PC-9 (cell line): ENCODE results near the gene GTF3C2. TPM values are rescaled to one million over a fixed set of nuclear protein-coding genes. Genes with fewer than 3 reads are reported as not detected.

Source experiments
- BruUV-seq: library from RNA; stranded (reverse); fragments of 400-500 nt; replicated peaks from 2 replicates; lab custom pipeline; 2021; lab: Mats Ljungman, UMichigan
- CTCF ChIA-PET: fragments of 300-600 bp; sonication (Branson Sonifier 250); formaldehyde crosslinking; loops from one replicate; lab custom pipeline; 2022; ENCODE audit warnings: antibody characterized with exemption; lab: Charles Lee
- POLR2A ChIA-PET: fragments of 300-600 bp; sonication (Branson Sonifier 250); formaldehyde crosslinking; loops from one replicate; lab custom pipeline; 2022; ENCODE audit warnings: antibody characterized with exemption; ENCODE audit not compliant: unreplicated experiment; lab: Charles Lee
- DNase-seq, 2 experiments: peaks; one replicate each; pipeline versions ENCODE4 v3.0.0 to v3.0.0-alpha.2; 2015 to 2022; ENCODE audit warnings: mixed read lengths in 1 of 2
- H2AFZ ChIP-seq: fragments of 200-600 bp; sonication (generic); 2 replicates; pipeline ENCODE4 v1.8.1; 2017; ENCODE audit warnings: antibody characterized with exemption
- H3F3A ChIP-seq: fragments of 200-600 bp; sonication (generic); 2 replicates; pipeline ENCODE4 v1.8.1; 2017; ENCODE audit warnings: antibody characterized with exemption, mild to moderate bottlenecking, low read depth; ENCODE audit not compliant: insufficient read depth
- H3K27ac ChIP-seq: fragments of 200-600 bp; sonication (generic); 2 replicates; pipeline ENCODE4 v1.6.1; 2016; ENCODE audit warnings: mixed run types
- H3K27me3 ChIP-seq: fragments of 200-600 bp; sonication (generic); 2 replicates; pipeline ENCODE4 v1.6.1; 2016; ENCODE audit warnings: low read depth, mixed run types; ENCODE audit not compliant: insufficient read depth
- H3K36me3 ChIP-seq: fragments of 200-600 bp; sonication (generic); 2 replicates; pipeline ENCODE4 v1.6.1; 2016; ENCODE audit warnings: low read depth, mixed run types
- H3K4me1 ChIP-seq: fragments of 200-600 bp; sonication (generic); replicated peaks from 2 replicates; pipeline ENCODE4 v1.6.1; 2016; ENCODE audit warnings: mixed run types; ENCODE audit not compliant: insufficient read depth
- H3K4me2 ChIP-seq: fragments of 200-600 bp; sonication (generic); 2 replicates; pipeline ENCODE4 v1.6.1; 2017; ENCODE audit warnings: mixed run types
- H3K4me3 ChIP-seq: fragments of 200-600 bp; sonication (generic); 2 replicates; pipeline ENCODE4 v1.6.1; 2016; ENCODE audit warnings: mixed run types
- H3K79me2 ChIP-seq: fragments of 200-600 bp; sonication (generic); 2 replicates; pipeline ENCODE4 v1.6.1; 2017; ENCODE audit warnings: low read depth, mixed run types
- H3K9me2 ChIP-seq: fragments of 200-600 bp; sonication (generic); 2 replicates; pipeline ENCODE4 v1.8.1; 2017; ENCODE audit warnings: mild to moderate bottlenecking; ENCODE audit not compliant: insufficient read depth
- H3K9me3 ChIP-seq: fragments of 200-600 bp; sonication (generic); 2 replicates; pipeline ENCODE4 v1.8.1; 2016; ENCODE audit warnings: low read depth; ENCODE audit not compliant: insufficient read depth
- H4K20me1 ChIP-seq: fragments of 200-600 bp; sonication (generic); 2 replicates; pipeline ENCODE4 v1.8.1; 2017; ENCODE audit not compliant: insufficient read depth
- CTCF ChIP-seq: fragments of 200-600 bp; sonication (generic); conservative IDR thresholded peaks from 2 replicates; pipeline ENCODE4 v1.6.1; 2017; ENCODE audit warnings: mixed run types, antibody characterized with exemption, mild to moderate bottlenecking, moderate library complexity
- EZH2 ChIP-seq: fragments of 200-600 bp; sonication (generic); IDR thresholded peaks from 2 replicates; pipeline ENCODE4 v1.8.0; 2017; ENCODE audit warnings: antibody characterized with exemption, low read depth
- intact Hi-C: fragments of 100-400 bp; cut with micrococcal nuclease; formaldehyde crosslinking; loops from one replicate; pipeline ENCODE4 v1.10.0; 2022; ENCODE audit not compliant: unreplicated experiment
- total RNA-seq: library from RNA; stranded (reverse); gene quantifications from 2 replicates; pipeline ENCODE4 v1.2.3, GENCODE V29; 2021

Gene GTF3C2
- total RNA-seq, 1 experiment from 2014 or later, result 69.8 TPM

DNA sequence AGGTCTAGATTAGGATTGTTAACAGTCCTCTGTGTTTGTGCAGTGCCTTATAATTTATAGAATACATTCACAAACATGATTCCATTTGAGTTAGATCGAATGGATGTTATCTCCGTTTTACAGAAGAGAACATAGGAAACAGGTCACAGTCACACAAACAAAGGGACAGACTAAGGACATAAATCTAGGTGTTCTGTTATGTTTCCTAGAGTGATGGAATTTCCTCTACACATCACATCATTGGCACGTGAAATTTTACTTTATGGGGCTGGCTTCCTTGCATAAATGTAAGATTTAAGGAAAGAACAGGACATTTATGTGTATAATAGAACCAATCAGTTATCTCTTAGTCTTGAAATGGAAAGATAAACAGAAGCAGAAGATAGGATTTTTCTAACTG lies 68.0 kb downstream of the GTF3C2 start:
- H4K20me1 ChIP-seq, result no peaks in the 10 kb centered on the region
- no peak overlapping the region for H3K4me2 ChIP-seq
- no peak overlapping the region for H3K4me3 ChIP-seq
- H3K36me3 ChIP-seq, result no peaks in the 10 kb centered on the region
- CTCF ChIA-PET, result no interaction called here
- POLR2A ChIA-PET, result no interaction called here
- H3K9me2 ChIP-seq, result no peaks in the 10 kb centered on the region
- H2AFZ ChIP-seq, result no peak overlapping the region
- BruUV-seq, result no TSS peak
- H3K79me2 ChIP-seq, result no peaks in the 10 kb centered on the region
- no peak for DNase-seq
- H3K9me3 ChIP-seq, result no peaks in the 10 kb centered on the region
- no peak overlapping the region for H3K27ac ChIP-seq
- H3K4me1 ChIP-seq, result peaks cover 36% of the 10 kb centered on the region
- H3K27me3 ChIP-seq, result no peaks in the 10 kb centered on the region
- peaks cover 29% of the 10 kb centered on the region for H3F3A ChIP-seq
- intact Hi-C loops, result no loop called here
- TF ChIP-seq EZH2, result no peak
- no peak for TF ChIP-seq CTCF

DNA sequence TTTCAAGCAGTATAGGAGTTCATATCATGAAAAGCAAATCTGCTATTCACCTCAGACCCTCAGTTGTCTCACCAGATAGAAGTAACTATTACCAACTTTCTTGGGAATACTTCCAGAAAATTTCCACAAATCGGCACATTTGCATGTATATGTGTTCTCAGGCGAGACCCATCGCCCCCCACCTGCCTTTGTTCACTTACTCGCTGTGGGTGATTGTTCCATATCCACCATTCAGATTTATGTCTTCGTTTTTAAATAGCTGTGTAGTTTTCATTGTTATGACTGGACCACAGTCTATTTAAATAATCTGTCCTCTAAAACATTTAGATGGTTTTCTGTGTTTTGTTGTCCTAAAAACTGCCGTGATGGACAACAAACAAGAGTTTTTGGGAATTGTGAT lies 71.1 kb downstream of the GTF3C2 start:
- no peaks in the 10 kb centered on the region for H3K9me3 ChIP-seq
- no peaks in the 10 kb centered on the region for H3K36me3 ChIP-seq
- ChIA-PET POLR2A (no interaction called here), CTCF (no interaction called here)
- peaks cover 30% of the 10 kb centered on the region; the same call in 1 of the 2 replicates for H3F3A ChIP-seq
- H3K79me2 ChIP-seq, result no peaks in the 10 kb centered on the region
- TF ChIP-seq CTCF (no peak), EZH2 (no peak)
- H3K4me2 ChIP-seq, result no peak overlapping the region
- intact Hi-C loops, result no loop called here
- no peaks in the 10 kb centered on the region for H3K9me2 ChIP-seq
- no TSS peak for BruUV-seq
- H4K20me1 ChIP-seq, result no peaks in the 10 kb centered on the region
- H3K4me3 ChIP-seq, result no peak overlapping the region
- DNase-seq, result no peak
- peaks cover 37% of the 10 kb centered on the region for H3K4me1 ChIP-seq
- no peaks in the 10 kb centered on the region for H3K27me3 ChIP-seq
- no peak overlapping the region for H3K27ac ChIP-seq
- H2AFZ ChIP-seq, result no peak overlapping the region

GRCh38 chr2:27284996-27285395 lies 71.6 kb downstream of the GTF3C2 start:
- H3K4me1 ChIP-seq, result peaks cover 37% of the 10 kb centered on the region
- H3K79me2 ChIP-seq, result no peaks in the 10 kb centered on the region
- peaks cover 30% of the 10 kb centered on the region; the same call in 1 of the 2 replicates for H3F3A ChIP-seq
- H2AFZ ChIP-seq, result no peak overlapping the region
- intact Hi-C loops, result loop anchor here (5.0 kb wide), 1 partner anchor 73 kb away; the partner anchor contains the start of genes ATRAID and SLC5A6
- no peaks in the 10 kb centered on the region for H4K20me1 ChIP-seq
- H3K4me3 ChIP-seq, result no peak overlapping the region
- no TSS peak for BruUV-seq
- POLR2A ChIA-PET, result interaction anchor here (0.6 kb wide), 1 partner anchor 516 kb away, joined by 4 read pairs; no protein-coding TSS in a partner anchor
- H3K4me2 ChIP-seq, result no peak overlapping the region
- H3K27ac ChIP-seq, result no peak overlapping the region
- TF ChIP-seq EZH2 (no peak), CTCF (no peak)
- H3K27me3 ChIP-seq, result no peaks in the 10 kb centered on the region
- no peaks in the 10 kb centered on the region for H3K9me3 ChIP-seq
- CTCF ChIA-PET, result interaction anchor here (0.6 kb wide), 1 partner anchor 197 kb away, joined by 7 read pairs; no protein-coding TSS in a partner anchor
- no peak for DNase-seq
- H3K9me2 ChIP-seq, result no peaks in the 10 kb centered on the region
- no peaks in the 10 kb centered on the region for H3K36me3 ChIP-seq
